BLaER1 (cell line): ENCODE data around the gene EVA1C.
"Not testable (repeated sequence)": the region's sequence is repeated elsewhere in the genome, so short reads cannot be mapped to it uniquely, and the experiment has no call there.

Experiments used
- H3K27ac ChIP-seq: shearing (Covaris generic); formaldehyde crosslinking; 2 replicates; pipeline ENCODE4 v1.8.1; 2022
- H3K27me3 ChIP-seq: shearing (Covaris generic); formaldehyde crosslinking; 2 replicates; pipeline ENCODE4 v1.8.1; 2022
- H3K36me3 ChIP-seq: shearing (Covaris generic); formaldehyde crosslinking; 2 replicates; pipeline ENCODE4 v1.8.1; 2022
- H3K4me1 ChIP-seq: shearing (Covaris generic); formaldehyde crosslinking; 2 replicates; pipeline ENCODE4 v1.8.1; 2022
- H3K4me2 ChIP-seq: shearing (Covaris generic); formaldehyde crosslinking; 2 replicates; pipeline ENCODE4 v1.8.1; 2022
- H3K4me3 ChIP-seq: shearing (Covaris generic); formaldehyde crosslinking; 2 replicates; pipeline ENCODE4 v1.8.1; 2022
- H3K9ac ChIP-seq: shearing (Covaris generic); formaldehyde crosslinking; 2 replicates; pipeline ENCODE4 v1.8.1; 2022
- H3K9me3 ChIP-seq: shearing (Covaris generic); formaldehyde crosslinking; 2 replicates; pipeline ENCODE4 v1.8.1; 2022
- H4K20me1 ChIP-seq: shearing (Covaris generic); formaldehyde crosslinking; 2 replicates; pipeline ENCODE4 v1.8.1; 2022
- Cebpa-rat ChIP-seq: shearing (Covaris generic); IDR thresholded peaks from 2 replicates; pipeline ENCODE4 v1.8.1; 2022

EVA1C gene

DNA sequence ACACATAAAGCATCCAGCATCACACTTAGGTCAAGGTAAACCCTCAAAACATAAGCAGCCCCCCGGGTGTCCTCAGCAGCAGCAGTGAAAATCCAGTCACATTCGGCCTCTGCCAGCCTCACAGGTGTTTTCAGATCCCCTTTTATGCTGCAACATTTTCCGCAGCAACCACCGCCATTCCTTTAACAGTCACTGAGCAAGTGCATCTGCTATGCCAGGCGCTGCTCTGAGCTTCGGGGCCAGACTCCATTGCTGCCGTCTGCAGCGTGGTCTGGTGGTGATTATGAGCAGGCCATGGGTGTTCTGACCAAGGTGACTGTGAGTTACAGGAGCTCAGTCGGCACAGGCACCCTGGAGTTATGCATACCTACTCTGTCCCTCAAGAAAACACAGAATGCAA, 24.2 kb upstream of the EVA1C start:
- TF ChIP-seq Cebpa-rat = no peak
- Histone ChIP-seq H3K27ac (no peak overlapping the region), H3K4me2 (no peak overlapping the region), H3K36me3 (peaks cover 74% of the 10 kb centered on the region), H3K4me3 (no peak overlapping the region), H3K27me3 (no peaks in the 10 kb centered on the region), H4K20me1 (peaks cover 88% of the 10 kb centered on the region), H3K4me1 (peaks cover 13% of the 10 kb centered on the region), H3K9ac (no peak overlapping the region), H3K9me3 (no peaks in the 10 kb centered on the region; the same call in 1 of the 2 replicates)

DNA sequence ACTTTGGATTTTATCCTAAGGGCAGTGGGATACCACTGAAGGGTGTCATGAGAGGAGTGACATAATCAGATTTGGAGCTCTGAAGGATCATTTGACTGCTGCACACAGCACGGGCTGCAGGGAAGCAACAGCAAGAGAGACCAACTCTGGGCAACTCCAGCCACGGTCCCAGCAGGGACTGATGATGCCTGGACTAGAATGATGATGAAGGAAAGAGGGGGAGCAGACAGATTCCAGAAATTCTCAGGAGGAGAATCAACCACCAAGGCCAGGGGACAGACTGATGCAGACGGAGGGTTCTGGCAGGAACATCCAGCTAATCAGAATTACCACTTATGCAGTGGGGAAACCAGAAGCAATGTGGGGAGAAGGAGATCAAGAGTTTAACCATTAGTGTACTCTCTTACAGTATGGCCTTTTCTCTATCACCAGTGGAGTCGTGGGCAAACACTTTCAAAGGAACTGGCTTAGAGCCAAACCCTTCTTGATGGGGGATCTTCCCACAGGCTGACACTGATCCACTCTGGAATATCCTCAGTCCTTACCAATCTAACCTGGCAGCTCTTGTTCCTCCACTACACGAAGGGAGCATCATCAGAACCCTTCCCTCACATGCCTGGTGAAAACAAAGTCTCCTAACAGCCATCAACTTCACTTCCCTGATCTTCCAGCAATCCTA, 23.0 kb upstream of the EVA1C start:
- no peaks in the 10 kb centered on the region; the same call in 1 of the 2 replicates for H3K9me3 ChIP-seq
- H3K4me1 ChIP-seq = peaks cover 19% of the 10 kb centered on the region
- H3K27me3 ChIP-seq = no peaks in the 10 kb centered on the region
- H4K20me1 ChIP-seq = peaks cover 77% of the 10 kb centered on the region
- H3K4me3 ChIP-seq = no peak overlapping the region
- H3K27ac ChIP-seq = no peak overlapping the region
- H3K4me2 ChIP-seq = no peak overlapping the region
- no peak overlapping the region for H3K9ac ChIP-seq
- no peak for TF ChIP-seq Cebpa-rat
- peaks cover 62% of the 10 kb centered on the region for H3K36me3 ChIP-seq

DNA sequence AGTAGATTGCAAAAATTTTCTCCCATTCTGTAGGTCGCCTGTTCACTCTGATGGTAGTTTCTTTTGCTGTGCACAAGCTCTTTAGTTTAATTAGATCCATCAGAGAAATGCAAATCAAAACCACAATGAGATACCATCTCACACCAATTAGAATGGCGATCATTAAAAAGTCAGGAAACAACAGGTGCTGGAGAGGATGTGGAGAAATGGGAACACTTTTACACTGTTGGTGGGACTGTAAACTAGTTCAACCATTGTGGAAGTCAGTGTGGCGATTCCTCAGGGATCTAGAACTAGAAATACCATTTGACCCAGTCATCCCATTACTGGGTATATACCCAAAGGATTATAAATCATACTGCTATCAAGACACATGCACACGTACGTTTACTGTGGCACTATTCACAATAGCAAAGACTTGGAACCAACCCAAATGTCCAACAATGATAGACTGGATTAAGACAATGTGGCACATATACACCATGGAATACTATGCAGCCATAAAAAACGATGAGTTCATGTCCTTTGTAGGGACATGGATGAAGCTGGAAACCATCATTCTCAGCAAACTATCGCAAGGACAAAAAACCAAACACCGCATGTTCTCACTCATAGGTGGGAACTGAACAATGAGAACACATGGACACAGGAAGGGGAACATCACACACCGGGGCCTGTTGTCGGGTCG, 21.8 kb upstream of the EVA1C start:
- not testable (repeated sequence) for H3K4me3 ChIP-seq, H3K27me3 ChIP-seq, H3K9ac ChIP-seq, H3K27ac ChIP-seq, H3K9me3 ChIP-seq, H3K4me2 ChIP-seq
- Histone ChIP-seq H4K20me1 (peaks cover 65% of the 10 kb centered on the region), H3K36me3 (peaks cover 50% of the 10 kb centered on the region), H3K4me1 (peaks cover 19% of the 10 kb centered on the region)

DNA sequence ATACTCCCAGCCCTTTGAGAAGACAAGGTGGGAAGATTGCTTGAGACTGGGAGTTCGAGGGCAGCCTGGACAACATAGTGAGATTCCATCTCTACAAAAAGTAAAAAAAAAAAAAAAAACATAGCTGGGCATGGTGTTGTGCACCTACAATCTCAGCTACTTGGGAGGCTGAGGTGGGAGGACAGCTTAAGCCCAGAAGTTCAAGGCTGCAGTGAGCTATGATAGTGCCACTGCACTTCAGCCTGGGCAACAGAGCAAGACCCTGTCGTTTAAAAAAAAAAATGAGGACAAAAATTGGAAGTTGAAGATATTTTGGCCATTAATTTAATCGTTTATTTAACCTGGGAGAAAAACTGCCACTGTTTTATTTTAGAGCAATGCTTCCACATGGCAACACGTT, 20.8 kb upstream of the EVA1C start:
- peaks cover 40% of the 10 kb centered on the region for H3K36me3 ChIP-seq
- H3K4me2 ChIP-seq = peak overlapping the region; percentile 75
- H3K27ac ChIP-seq = no peak overlapping the region
- H3K9me3 ChIP-seq = no peaks in the 10 kb centered on the region; the same call in 1 of the 2 replicates
- H3K4me3 ChIP-seq = peak overlapping the region; percentile 90
- peaks cover 54% of the 10 kb centered on the region for H4K20me1 ChIP-seq
- H3K27me3 ChIP-seq = no peaks in the 10 kb centered on the region
- peak overlapping the region; percentile 80 for H3K9ac ChIP-seq
- TF ChIP-seq Cebpa-rat = no peak
- peaks cover 19% of the 10 kb centered on the region for H3K4me1 ChIP-seq

DNA sequence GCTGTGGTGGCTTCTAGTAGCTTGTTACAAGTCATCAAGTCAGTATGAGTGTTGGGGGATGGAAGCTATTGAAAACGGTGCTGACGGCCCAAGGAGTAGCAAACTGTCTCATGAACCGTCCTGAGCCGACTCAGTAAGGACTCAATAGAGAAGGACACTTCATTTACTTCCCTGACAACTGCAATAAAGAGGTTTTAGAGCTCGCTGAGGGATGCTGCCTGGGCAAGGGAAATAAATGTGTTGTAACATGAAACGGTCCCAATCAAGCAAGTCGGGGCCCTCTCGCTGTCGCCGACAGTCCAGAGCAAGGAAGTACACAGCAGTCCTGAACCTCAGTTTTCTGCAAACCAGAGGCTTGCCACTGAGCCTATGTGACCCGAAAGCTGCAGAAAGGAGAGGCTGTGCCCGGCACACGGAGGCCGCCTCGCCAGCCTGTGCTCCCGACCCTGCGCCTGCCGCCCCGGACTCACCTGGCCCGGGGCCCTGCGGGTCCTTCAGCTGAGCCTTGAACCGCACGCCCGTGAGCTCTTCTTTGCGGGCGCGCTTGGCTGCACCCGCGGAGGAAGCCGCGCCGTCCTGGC, 20.1 kb upstream of the EVA1C start:
- H3K27ac ChIP-seq = peak overlapping the region; percentile 65
- no peak for TF ChIP-seq Cebpa-rat
- H3K4me1 ChIP-seq = peaks cover 19% of the 10 kb centered on the region

DNA sequence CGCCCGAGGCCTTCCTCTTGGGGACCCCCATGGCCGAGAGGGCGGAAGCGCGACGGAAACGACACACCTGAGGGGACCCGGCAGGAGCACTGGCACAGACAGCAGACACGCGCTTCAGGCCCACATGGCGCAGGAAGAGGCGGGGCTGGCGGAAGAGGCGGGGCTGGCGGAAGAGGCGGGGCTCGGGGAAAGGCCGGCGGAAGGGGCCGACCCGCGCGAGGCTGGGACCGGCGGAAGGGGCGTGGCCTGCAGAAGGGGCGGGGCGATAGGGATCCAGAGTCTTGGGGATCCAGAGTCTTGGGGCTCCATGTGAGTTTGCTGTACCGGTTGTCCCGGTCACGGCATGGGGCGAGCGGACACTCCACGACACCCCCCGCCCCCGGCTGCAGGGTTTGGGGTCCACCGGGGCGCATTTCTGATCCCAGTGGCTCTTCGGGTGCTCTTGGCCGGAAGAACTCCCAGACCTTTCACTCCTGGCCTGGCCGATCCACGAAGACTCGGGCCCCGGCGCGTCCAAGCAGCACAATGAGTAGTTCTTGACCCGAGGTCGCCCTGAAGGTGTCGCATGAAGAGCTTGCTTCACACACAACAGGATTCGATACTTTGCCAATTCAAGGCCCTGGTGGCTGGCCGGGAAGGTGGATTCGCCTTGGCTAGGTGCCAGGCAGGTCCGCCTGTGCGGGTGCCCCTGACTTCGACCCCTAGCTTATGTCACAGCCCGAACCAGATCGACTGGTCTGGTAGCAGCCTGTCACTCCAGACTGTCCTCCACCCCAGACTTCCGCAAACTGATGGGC, 19.4 kb upstream of the EVA1C start, which contains the start of gene URB1:
TSS of gene URB1 (minus strand) at position 133 of the 797 bp plus-strand sequence. CDS start at position 31, 102 bp downstream.
- no peaks in the 10 kb centered on the region for H3K27me3 ChIP-seq
- no peaks in the 10 kb centered on the region; the same call in 1 of the 2 replicates for H3K9me3 ChIP-seq
- peak within 1 kb of the TSS; percentile 75 for H3K4me2 ChIP-seq
- H3K4me1 ChIP-seq = peaks cover 19% of the 10 kb centered on the region
- peaks cover 28% of the 10 kb centered on the region for H3K36me3 ChIP-seq
- peak within 1 kb of the TSS; percentile 75 for H3K27ac ChIP-seq
- TF ChIP-seq Cebpa-rat = no peak
- peak within 1 kb of the TSS; percentile 90 for H3K4me3 ChIP-seq
- peak within 1 kb of the TSS; percentile 80 for H3K9ac ChIP-seq
- H4K20me1 ChIP-seq = peaks cover 41% of the 10 kb centered on the region

More for the DNA sequence above, 20.1 kb upstream of the EVA1C start:
- Histone ChIP-seq H4K20me1 (peaks cover 48% of the 10 kb centered on the region), H3K9ac (peak overlapping the region; percentile 80), H3K4me3 (peak overlapping the region; percentile 90), H3K27me3 (no peaks in the 10 kb centered on the region), H3K4me2 (peak overlapping the region; percentile 75), H3K36me3 (peaks cover 34% of the 10 kb centered on the region), H3K9me3 (no peaks in the 10 kb centered on the region; the same call in 1 of the 2 replicates)

DNA sequence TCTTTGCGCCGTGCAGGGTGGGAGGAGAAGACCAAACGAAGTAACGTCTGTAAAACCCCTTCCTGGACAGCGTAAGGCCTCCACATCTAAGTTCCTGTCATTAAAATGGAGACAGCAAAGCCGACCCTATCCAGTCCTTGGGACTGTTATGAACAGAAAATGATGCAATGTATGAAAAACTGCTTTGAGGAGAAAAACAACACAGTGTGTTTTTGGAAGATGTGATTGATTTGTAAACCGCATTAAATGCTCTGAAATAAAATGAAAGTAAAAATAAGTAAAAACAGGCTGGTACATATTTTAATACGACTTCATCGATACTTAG, 18.9 kb upstream of the EVA1C start:
- H3K27ac ChIP-seq = peak overlapping the region; percentile 75
- TF ChIP-seq Cebpa-rat = no peak
- H3K27me3 ChIP-seq = no peaks in the 10 kb centered on the region
- H3K4me1 ChIP-seq = peaks cover 19% of the 10 kb centered on the region
- H3K36me3 ChIP-seq = peaks cover 23% of the 10 kb centered on the region
- peak overlapping the region; percentile 90 for H3K4me3 ChIP-seq
- no peaks in the 10 kb centered on the region; the same call in 1 of the 2 replicates for H3K9me3 ChIP-seq
- H4K20me1 ChIP-seq = peaks cover 35% of the 10 kb centered on the region
- peak overlapping the region; percentile 80 for H3K9ac ChIP-seq
- peak overlapping the region; percentile 75 for H3K4me2 ChIP-seq

DNA sequence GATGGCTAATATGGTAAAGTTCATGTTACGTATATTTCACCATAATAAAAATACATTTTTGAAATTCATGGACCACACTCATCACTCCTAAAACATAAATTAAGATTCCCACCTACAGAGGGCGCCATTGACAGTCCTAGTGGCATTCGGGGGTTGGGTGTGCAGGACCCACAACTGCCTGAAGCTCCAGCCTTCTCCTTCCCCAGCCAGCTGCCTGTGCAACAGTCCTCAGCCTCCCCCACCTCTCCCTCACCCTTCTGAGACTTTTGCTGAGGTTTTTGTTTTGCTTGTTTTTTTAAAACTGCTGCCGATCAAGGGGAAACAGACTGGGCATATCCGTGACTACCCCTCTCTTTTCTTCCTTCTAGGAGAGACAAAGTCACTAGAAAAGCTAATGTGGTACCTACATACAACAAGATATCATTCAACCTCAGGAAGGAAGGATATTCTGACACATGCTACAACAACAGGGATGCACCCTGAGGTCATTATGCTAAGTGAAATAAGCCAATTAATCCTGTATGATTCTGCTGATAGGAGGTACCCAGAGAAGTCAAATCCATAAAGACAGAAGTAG, 9.2 kb upstream of the EVA1C start:
- no peaks in the 10 kb centered on the region for H3K36me3 ChIP-seq
- no peak overlapping the region for H3K4me3 ChIP-seq
- H4K20me1 ChIP-seq = no peaks in the 10 kb centered on the region
- no peak overlapping the region for H3K4me2 ChIP-seq
- H3K9me3 ChIP-seq = no peaks in the 10 kb centered on the region
- no peaks in the 10 kb centered on the region for H3K27me3 ChIP-seq
- H3K27ac ChIP-seq = no peak overlapping the region
- no peak overlapping the region for H3K9ac ChIP-seq
- no peaks in the 10 kb centered on the region for H3K4me1 ChIP-seq
- TF ChIP-seq Cebpa-rat = no peak

DNA sequence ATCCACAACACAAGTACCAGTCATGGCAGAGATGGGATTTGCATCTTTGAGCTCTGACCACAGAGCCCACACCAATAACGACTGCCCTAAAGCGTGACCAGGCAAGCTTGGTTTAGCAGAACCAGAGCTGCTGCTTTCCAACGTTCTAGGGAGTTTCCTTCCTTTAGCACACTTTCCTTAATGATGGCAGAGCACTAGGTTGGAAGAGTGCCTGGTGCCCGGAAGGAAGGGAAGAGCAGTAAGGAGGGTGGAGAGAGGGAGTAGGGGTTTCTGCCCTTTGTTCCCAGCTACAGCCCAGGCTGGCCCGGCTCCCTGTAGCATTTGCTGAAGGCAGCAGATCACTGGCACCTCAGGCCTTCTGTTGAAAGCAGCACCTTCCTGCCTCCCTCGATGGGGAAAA, 6.1 kb upstream of the EVA1C start:
- no peaks in the 10 kb centered on the region for H3K4me1 ChIP-seq
- H3K4me2 ChIP-seq = no peak overlapping the region
- no peaks in the 10 kb centered on the region for H3K9me3 ChIP-seq
- no peak overlapping the region for H3K4me3 ChIP-seq
- H4K20me1 ChIP-seq = peaks cover 12% of the 10 kb centered on the region; the same call in 1 of the 2 replicates
- no peak for TF ChIP-seq Cebpa-rat
- H3K27ac ChIP-seq = no peak overlapping the region
- H3K27me3 ChIP-seq = peaks cover 29% of the 10 kb centered on the region
- H3K9ac ChIP-seq = no peak overlapping the region
- no peaks in the 10 kb centered on the region for H3K36me3 ChIP-seq
